ENCODE data around the gene AVPI1.
A peak's percentile ranks its signal among the peaks of the same experiment; 100 is the strongest.

AVPI1 gene

GRCh38 chr10:97686962-97687784 lies at the start of gene AVPI1:
Gene AVPI1, minus strand, starts transcription at chr10:97687241. Its CDS starts 7,336 bp downstream, at chr10:97679905.
- Histone ChIP-seq H3K36me3 (ENCODE audit: control insufficient read depth, insufficient read depth, low read length) (no peaks in the 10 kb centered on the region), H3K27ac (ENCODE audit: low read depth, low read length) (peak within 1 kb of the TSS; percentile 93), H3K27me3 (ENCODE audit: control insufficient read depth, insufficient read depth, low read length) (no peaks in the 10 kb centered on the region), H3K9ac (ENCODE audit: low read length) (peak within 1 kb of the TSS; percentile 83), H3K4me3 (ENCODE audit: low read length) (peak within 1 kb of the TSS; percentile 85), H3K4me1 (ENCODE audit: control insufficient read depth, insufficient read depth, low read length) (peaks cover 20% of the 10 kb centered on the region)

- no peaks in the 10 kb centered on the region for H3K27me3 ChIP-seq (ENCODE audit: control insufficient read depth, insufficient read depth, low read length)
- peak overlapping the region; percentile 22 for H3K9ac ChIP-seq (ENCODE audit: low read length)
- peak overlapping the region; percentile 39 for H3K27ac ChIP-seq (ENCODE audit: low read depth, low read length)
- H3K4me1 ChIP-seq (ENCODE audit: control insufficient read depth, insufficient read depth, low read length), result peaks cover 13% of the 10 kb centered on the region
- H3K4me3 ChIP-seq (ENCODE audit: low read length), result peak overlapping the region; percentile 96
- H3K36me3 ChIP-seq (ENCODE audit: control insufficient read depth, insufficient read depth, low read length), result peaks cover 10% of the 10 kb centered on the region
These were observed 49.4 kb upstream of the AVPI1 start for GRCh38 chr10:97736403-97736901.

- Histone ChIP-seq H3K36me3 (ENCODE audit: control insufficient read depth, insufficient read depth, low read length) (peaks cover 4% of the 10 kb centered on the region), H3K27me3 (ENCODE audit: control insufficient read depth, insufficient read depth, low read length) (no peaks in the 10 kb centered on the region), H3K4me1 (ENCODE audit: control insufficient read depth, insufficient read depth, low read length) (peaks cover 13% of the 10 kb centered on the region), H3K27ac (ENCODE audit: low read depth, low read length) (no peak overlapping the region), H3K4me3 (ENCODE audit: low read length) (no peak overlapping the region), H3K9ac (ENCODE audit: low read length) (no peak overlapping the region)
These were observed 47.0 kb upstream of the AVPI1 start for GRCh38 chr10:97734021-97734420.

GRCh38 chr10:97733256-97733655 lies 46.2 kb upstream of the AVPI1 start:
- no peaks in the 10 kb centered on the region for H3K36me3 ChIP-seq (ENCODE audit: control insufficient read depth, insufficient read depth, low read length)

GRCh38 chr10:97732052-97732359 lies 45.0 kb upstream of the AVPI1 start:
- no peak overlapping the region for H3K9ac ChIP-seq (ENCODE audit: low read length)
- no peaks in the 10 kb centered on the region for H3K27me3 ChIP-seq (ENCODE audit: control insufficient read depth, insufficient read depth, low read length)
- no peak overlapping the region for H3K27ac ChIP-seq (ENCODE audit: low read depth, low read length)
- H3K4me1 ChIP-seq (ENCODE audit: control insufficient read depth, insufficient read depth, low read length), result peaks cover 3% of the 10 kb centered on the region
- no peaks in the 10 kb centered on the region for H3K36me3 ChIP-seq (ENCODE audit: control insufficient read depth, insufficient read depth, low read length)
- H3K4me3 ChIP-seq (ENCODE audit: low read length), result no peak overlapping the region

More at GRCh38 chr10:97733256-97733655, 46.2 kb upstream of the AVPI1 start:
- Histone ChIP-seq H3K9ac (ENCODE audit: low read length) (no peak overlapping the region), H3K4me1 (ENCODE audit: control insufficient read depth, insufficient read depth, low read length) (peaks cover 10% of the 10 kb centered on the region), H3K27ac (ENCODE audit: low read depth, low read length) (no peak overlapping the region), H3K4me3 (ENCODE audit: low read length) (no peak overlapping the region), H3K27me3 (ENCODE audit: control insufficient read depth, insufficient read depth, low read length) (no peaks in the 10 kb centered on the region)

GRCh38 chr10:97731346-97732051 lies 44.5 kb upstream of the AVPI1 start:
- no peak overlapping the region for H3K27ac ChIP-seq (ENCODE audit: low read depth, low read length)
- no peaks in the 10 kb centered on the region for H3K27me3 ChIP-seq (ENCODE audit: control insufficient read depth, insufficient read depth, low read length)
- no peaks in the 10 kb centered on the region for H3K36me3 ChIP-seq (ENCODE audit: control insufficient read depth, insufficient read depth, low read length)
- H3K4me1 ChIP-seq (ENCODE audit: control insufficient read depth, insufficient read depth, low read length), result peaks cover 4% of the 10 kb centered on the region
- no peak overlapping the region for H3K9ac ChIP-seq (ENCODE audit: low read length)
- no peak overlapping the region for H3K4me3 ChIP-seq (ENCODE audit: low read length)

- Histone ChIP-seq H3K27me3 (ENCODE audit: control insufficient read depth, insufficient read depth, low read length) (no peaks in the 10 kb centered on the region), H3K4me3 (ENCODE audit: low read length) (no peak overlapping the region), H3K4me1 (ENCODE audit: control insufficient read depth, insufficient read depth, low read length) (peaks cover 5% of the 10 kb centered on the region), H3K9ac (ENCODE audit: low read length) (no peak overlapping the region), H3K27ac (ENCODE audit: low read depth, low read length) (no peak overlapping the region), H3K36me3 (ENCODE audit: control insufficient read depth, insufficient read depth, low read length) (no peaks in the 10 kb centered on the region)
These were observed 42.0 kb upstream of the AVPI1 start for GRCh38 chr10:97729014-97729413.

- H3K36me3 ChIP-seq (ENCODE audit: control insufficient read depth, insufficient read depth, low read length), result no peaks in the 10 kb centered on the region
- H3K4me3 ChIP-seq (ENCODE audit: low read length), result peak overlapping the region; percentile 26
- no peaks in the 10 kb centered on the region for H3K27me3 ChIP-seq (ENCODE audit: control insufficient read depth, insufficient read depth, low read length)
- H3K9ac ChIP-seq (ENCODE audit: low read length), result no peak overlapping the region
- peaks cover 5% of the 10 kb centered on the region for H3K4me1 ChIP-seq (ENCODE audit: control insufficient read depth, insufficient read depth, low read length)
- H3K27ac ChIP-seq (ENCODE audit: low read depth, low read length), result peak overlapping the region; percentile 28
These were observed 39.7 kb upstream of the AVPI1 start for GRCh38 chr10:97726636-97727178.

GRCh38 chr10:97724341-97724941 lies 37.4 kb upstream of the AVPI1 start:
- Histone ChIP-seq H3K27ac (ENCODE audit: low read depth, low read length) (peak overlapping the region; percentile 9), H3K27me3 (ENCODE audit: control insufficient read depth, insufficient read depth, low read length) (no peaks in the 10 kb centered on the region), H3K36me3 (ENCODE audit: control insufficient read depth, insufficient read depth, low read length) (no peaks in the 10 kb centered on the region), H3K4me1 (ENCODE audit: control insufficient read depth, insufficient read depth, low read length) (peaks cover 6% of the 10 kb centered on the region), H3K4me3 (ENCODE audit: low read length) (no peak overlapping the region), H3K9ac (ENCODE audit: low read length) (no peak overlapping the region)

- Histone ChIP-seq H3K36me3 (ENCODE audit: control insufficient read depth, insufficient read depth, low read length) (no peaks in the 10 kb centered on the region), H3K4me1 (ENCODE audit: control insufficient read depth, insufficient read depth, low read length) (peaks cover 19% of the 10 kb centered on the region), H3K9ac (ENCODE audit: low read length) (no peak overlapping the region), H3K4me3 (ENCODE audit: low read length) (no peak overlapping the region), H3K27me3 (ENCODE audit: control insufficient read depth, insufficient read depth, low read length) (no peaks in the 10 kb centered on the region), H3K27ac (ENCODE audit: low read depth, low read length) (no peak overlapping the region)
These were observed 36.0 kb upstream of the AVPI1 start for GRCh38 chr10:97723001-97723400.

GRCh38 chr10:97721871-97722780 lies 35.1 kb upstream of the AVPI1 start:
- H3K9ac ChIP-seq (ENCODE audit: low read length), result no peak overlapping the region
- H3K36me3 ChIP-seq (ENCODE audit: control insufficient read depth, insufficient read depth, low read length), result peaks cover 3% of the 10 kb centered on the region
- peaks cover 28% of the 10 kb centered on the region for H3K4me1 ChIP-seq (ENCODE audit: control insufficient read depth, insufficient read depth, low read length)
- H3K4me3 ChIP-seq (ENCODE audit: low read length), result no peak overlapping the region
- no peak overlapping the region for H3K27ac ChIP-seq (ENCODE audit: low read depth, low read length)
- H3K27me3 ChIP-seq (ENCODE audit: control insufficient read depth, insufficient read depth, low read length), result no peaks in the 10 kb centered on the region
